Stimulated activated CD8-positive, alpha-beta memory T cell treated with anti-CD3 and anti-CD28 coated beads, Interleukin-15, amount 100 ng/mL, for 1 hour (primary cell): Measurements from ENCODE around the gene DDX49.
"Not testable (repeated sequence)": the region's sequence is repeated elsewhere in the genome, so short reads cannot be mapped to it uniquely, and the experiment has no call there.

Experiments
- DNase-seq: peaks from one replicate; pipeline ENCODE4 v3.0.0-alpha.2; 2020; ENCODE audit warnings: low read depth

The DDX49 gene

DNA sequence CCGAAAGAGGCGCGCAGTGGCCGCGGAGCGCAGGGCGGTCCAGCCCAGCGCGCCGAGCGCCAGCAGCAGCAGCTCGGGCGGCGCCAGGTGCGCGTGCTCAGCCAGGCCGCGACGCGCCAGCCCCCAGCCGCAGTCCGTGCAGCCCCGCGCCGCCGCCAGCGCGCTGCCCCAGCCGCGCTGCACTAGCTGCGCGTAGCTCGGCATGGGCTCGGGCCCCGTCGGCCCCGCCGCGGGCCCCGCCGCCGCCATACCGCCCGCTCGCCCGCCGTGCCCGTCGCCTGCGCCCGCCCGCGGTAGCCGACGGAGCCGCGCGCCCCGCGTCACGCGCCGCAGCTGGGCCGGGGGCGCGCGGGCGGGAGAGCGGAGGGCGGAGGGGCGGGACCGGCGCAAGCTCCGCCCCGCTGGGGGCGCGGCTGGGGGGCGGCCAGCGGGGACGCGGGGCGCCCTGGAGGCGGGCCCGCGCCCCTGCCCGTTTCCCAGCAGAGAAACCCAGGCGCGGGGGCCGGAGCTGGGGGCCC, 23.6 kb upstream of the DDX49 start, which contains the start of gene CERS1:
Gene CERS1 (minus strand): TSS at position 335 of the 518 bp plus-strand sequence. CDS start 86 bp downstream, at position 249.
- no peak for DNase-seq

- no peak for DNase-seq
Observed at GRCh38 chr19:18896421-18896841, 23.1 kb upstream of the DDX49 start.

GRCh38 chr19:18897094-18898029, 22.2 kb upstream of the DDX49 start:
- no peak for DNase-seq

GRCh38 chr19:18898081-18898606, 21.4 kb upstream of the DDX49 start:
- no peak for DNase-seq

- DNase-seq = no peak
Observed at GRCh38 chr19:18898607-18899408, 20.7 kb upstream of the DDX49 start.

DNA sequence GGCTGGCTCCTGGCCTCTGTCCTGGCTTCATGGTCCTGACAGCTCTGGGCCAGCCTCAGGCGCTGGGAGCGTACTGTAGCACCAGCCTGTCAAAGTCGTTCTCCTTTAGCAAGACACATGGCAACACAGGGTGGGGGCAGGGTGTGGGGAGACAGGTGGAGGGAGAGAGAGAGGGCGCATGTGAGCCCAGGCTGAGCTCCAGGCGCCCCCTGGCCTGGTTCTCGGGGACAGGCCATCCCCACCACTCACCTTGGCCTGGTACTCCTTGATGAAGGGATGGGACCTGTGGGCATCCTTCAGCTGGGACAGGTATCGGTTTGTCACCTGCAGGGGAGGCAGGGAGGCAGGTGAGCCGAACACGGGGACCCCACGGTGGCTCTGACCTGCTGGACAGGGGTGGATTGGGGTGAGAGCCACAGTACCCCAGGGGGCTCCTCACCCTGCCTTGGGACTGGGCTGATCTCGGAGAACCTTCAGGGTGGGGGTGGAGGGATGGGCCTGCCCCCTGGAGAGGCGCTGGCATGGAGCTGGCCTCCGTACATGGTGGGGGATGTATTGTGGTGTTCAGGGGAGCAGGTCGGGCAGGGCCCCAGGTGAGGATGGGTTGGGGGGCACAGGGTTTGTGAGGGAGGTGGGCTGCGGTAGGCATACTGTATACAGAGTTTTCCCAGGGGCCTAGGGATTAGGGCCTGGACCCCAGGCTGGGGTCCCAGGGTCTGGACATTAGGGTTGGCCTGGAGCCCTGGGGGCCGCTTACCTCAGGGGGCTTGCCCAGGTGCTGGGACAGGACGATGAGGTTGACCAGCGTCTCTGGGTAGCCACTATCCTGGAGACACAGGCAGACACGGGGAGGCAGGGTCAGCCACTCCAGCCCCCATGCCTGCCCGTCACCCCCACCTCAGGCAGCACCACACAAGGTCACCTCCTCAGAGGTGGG, 19.6 kb upstream of the DDX49 start:
- DNase-seq = no peak

GRCh38 chr19:18900700-18901481, 18.6 kb upstream of the DDX49 start:
- no peak for DNase-seq

DNA sequence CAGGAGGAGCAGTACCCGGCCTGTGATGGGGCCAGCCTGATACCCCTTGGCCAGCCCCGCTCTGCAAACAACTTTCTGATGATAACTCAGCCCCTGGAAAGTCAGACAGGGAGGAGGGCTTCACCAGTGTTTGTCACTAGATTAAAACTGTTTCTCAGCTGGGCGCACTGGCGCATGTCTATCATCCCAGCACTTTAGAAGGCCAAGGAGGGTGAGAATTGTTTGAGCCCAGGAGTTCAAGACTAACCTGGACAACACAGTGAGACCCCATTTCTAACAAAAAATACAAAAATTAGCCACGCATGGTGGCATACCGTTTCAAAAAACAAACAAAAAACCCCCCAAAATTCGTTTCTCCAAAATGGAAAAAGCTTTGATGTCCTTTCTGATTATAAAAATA, 18.0 kb upstream of the DDX49 start:
- DNase-seq = no peak

DNA sequence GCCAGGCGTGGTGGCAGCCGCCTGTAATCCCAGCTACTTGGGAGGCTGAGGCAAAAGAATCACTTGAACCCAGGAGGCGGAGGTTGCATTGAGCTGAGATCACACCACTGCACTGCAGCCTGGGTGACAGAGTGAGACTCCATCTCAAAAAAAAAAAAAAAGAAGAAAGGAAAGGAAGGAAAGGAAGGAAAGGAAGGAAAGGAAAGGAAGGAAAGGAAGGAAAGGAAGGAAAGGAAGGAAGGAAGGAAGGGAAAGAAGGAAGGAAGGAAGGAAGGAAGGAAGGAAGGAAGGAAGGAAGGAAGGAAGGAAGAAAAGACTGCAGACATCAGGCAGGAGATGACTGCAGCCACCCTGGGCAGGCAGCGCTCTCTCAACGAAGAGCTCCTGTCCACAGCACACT, 17.0 kb upstream of the DDX49 start:
- not testable (repeated sequence) for DNase-seq

DNA sequence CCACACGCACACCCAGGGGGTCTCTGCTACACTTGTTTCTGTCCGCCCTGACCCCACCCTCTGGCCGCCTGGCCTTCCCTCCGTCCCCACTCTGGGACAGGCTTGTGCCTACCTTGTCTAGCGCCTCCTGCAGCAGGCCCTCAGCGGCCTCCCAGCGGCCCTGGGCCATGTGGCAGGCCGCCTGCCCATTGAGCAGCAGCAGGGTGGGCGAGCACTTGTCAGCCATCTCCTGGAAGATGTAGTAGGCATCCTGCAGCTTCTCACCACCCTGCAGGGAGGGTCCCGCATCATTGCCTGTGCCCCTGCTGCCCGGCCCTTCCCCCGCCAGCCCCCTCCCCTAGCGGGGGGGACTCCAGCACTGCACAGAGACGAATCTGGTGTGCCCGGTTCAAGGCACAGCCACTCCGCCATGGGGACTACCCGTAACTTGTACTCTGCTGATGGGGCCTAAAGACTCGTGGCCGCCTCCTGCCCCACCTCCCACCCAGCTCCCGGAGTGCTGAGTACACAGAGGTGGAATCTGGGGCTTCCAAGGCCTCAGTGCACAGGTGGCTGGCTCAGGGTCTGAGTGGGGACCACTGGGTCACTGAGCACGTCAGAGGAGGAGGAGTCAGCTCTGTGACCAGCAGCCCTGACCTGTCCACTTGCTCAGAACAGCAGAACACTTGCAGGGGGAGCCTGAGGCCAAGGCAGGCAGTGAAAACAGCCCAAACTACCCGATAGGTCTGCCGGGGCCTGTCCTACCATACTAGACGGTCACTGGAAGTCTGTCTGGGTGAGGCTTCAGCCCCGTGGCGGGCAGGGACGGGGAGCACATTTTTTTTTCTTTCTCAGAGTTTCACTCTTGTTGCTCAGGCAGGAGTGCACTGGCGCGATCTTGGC, 16.1 kb upstream of the DDX49 start:
- DNase-seq = no peak

- DNase-seq = no peak
Observed at GRCh38 chr19:18904334-18905057, 15.0 kb upstream of the DDX49 start.

DNA sequence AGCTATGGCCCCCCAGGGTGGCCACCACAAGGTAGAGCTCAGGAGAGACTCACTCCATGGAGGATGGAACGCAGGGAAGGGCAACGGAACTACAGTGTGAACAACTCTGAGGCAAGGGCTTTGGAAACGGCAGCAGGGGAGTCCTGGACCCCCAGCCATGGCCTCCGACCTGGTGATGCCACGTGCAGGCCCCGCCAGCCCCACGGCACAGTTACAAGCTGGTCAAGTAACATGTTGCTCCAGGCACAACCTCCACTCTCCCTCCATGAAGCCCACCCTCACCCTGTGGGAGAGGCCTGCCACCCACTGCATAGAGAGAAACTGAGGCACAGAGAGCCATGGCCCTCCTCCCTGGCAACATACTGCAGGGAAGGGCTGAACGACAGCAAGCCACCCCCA, 14.5 kb upstream of the DDX49 start:
- DNase-seq = no peak

- DNase-seq = no peak
Observed at GRCh38 chr19:18905513-18906236, 13.8 kb upstream of the DDX49 start.

- no peak for DNase-seq
Observed at GRCh38 chr19:18906605-18907519, 12.7 kb upstream of the DDX49 start.

GRCh38 chr19:18908917-18909619, 10.4 kb upstream of the DDX49 start:
- no peak for DNase-seq

GRCh38 chr19:18910010-18910409, 9.5 kb upstream of the DDX49 start:
- DNase-seq = no peak
